Liver (tissue), 3 donors: ENCODE results near the gene SYNPO.

Source experiments
- ATF3 ChIP-seq: IDR thresholded peaks from 2 replicates; pipeline ENCODE4 v1.6.1; 2016; ENCODE audit warnings: antibody characterized with exemption
- EGR1 ChIP-seq, 2 donors: IDR thresholded peaks; 2 replicates each; pipeline ENCODE4 v1.6.1; 2016 to 2018; ENCODE audit warnings: antibody characterized with exemption in 2 of 2, low read depth in 2 of 2
- GABPA ChIP-seq, 2 donors: IDR thresholded peaks in 1 of 2; conservative IDR thresholded peaks in 1 of 2; 2 replicates each; pipeline ENCODE4 v1.6.1; 2016; ENCODE audit warnings: antibody characterized with exemption in 2 of 2, mild to moderate bottlenecking in 1 of 2, moderate library complexity in 1 of 2
- JUND ChIP-seq, 2 donors: IDR thresholded peaks; 2 replicates each; pipeline ENCODE4 v1.6.1; 2016; ENCODE audit warnings: antibody characterized with exemption in 2 of 2
- MAX ChIP-seq: IDR thresholded peaks from 2 replicates; pipeline ENCODE4 v1.6.1; 2016; ENCODE audit warnings: antibody characterized with exemption
- SP1 ChIP-seq: IDR thresholded peaks from 2 replicates; pipeline ENCODE4 v1.6.1; 2018; ENCODE audit warnings: antibody characterized with exemption, mild to moderate bottlenecking
- TAF1 ChIP-seq: conservative IDR thresholded peaks from 2 replicates; pipeline ENCODE4 v1.6.1; 2016; ENCODE audit warnings: antibody characterized with exemption, mild to moderate bottlenecking
- YY1 ChIP-seq: IDR thresholded peaks from 2 replicates; pipeline ENCODE4 v1.6.1; 2016; ENCODE audit warnings: antibody characterized with exemption, mild to moderate bottlenecking
- TF ChIP-seq, protein P1 (sequence below): fragments of 150-350 bp; IDR thresholded peaks from 2 replicates; pipeline ENCODE4 v1.5.1; 2017; ENCODE audit warnings: improper control_type of control experiment, low read depth, low read length; ENCODE audit not compliant: missing input control
- donor health status: healthy.
- donor health status: healthy.

DNA sequence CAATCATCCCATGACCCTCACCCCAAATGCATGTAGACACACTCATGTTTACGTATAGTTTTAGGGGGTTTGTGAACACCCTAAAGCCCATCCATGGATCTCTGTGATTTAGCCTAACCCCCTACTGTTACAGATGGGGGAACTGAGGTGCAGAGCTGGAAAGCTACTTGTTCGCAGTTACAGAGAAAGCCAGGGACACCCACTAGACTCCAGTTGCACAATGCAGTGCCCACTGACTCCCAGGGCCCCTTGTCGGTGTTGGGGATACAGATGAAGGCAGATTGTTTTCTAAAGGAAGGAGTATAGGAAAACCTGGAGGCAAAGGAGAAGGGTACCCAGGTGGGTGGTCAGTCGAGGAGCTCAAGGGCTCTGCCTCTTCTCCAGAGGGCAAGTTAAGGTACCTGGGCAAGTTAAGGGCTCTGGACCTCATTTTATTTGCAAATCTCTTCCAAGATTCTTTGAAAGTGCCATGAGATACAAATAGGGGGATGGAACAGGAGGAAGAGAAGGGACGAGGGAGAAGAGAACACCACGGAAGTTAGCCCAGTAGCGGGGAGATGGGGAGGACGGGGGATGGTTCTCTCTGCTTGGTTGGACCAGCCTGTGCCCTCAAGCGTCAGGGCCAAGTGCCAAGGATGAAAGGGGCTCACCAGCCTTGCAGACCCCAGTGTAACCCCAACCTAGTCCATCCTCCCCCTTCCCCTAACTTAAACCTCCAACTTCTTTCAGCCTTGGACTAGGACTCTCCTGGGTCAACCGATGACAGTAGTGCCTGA, 21.5 kb downstream of the SYNPO start:
- TF ChIP-seq MAX: no peak
- TF ChIP-seq, protein P1, sequence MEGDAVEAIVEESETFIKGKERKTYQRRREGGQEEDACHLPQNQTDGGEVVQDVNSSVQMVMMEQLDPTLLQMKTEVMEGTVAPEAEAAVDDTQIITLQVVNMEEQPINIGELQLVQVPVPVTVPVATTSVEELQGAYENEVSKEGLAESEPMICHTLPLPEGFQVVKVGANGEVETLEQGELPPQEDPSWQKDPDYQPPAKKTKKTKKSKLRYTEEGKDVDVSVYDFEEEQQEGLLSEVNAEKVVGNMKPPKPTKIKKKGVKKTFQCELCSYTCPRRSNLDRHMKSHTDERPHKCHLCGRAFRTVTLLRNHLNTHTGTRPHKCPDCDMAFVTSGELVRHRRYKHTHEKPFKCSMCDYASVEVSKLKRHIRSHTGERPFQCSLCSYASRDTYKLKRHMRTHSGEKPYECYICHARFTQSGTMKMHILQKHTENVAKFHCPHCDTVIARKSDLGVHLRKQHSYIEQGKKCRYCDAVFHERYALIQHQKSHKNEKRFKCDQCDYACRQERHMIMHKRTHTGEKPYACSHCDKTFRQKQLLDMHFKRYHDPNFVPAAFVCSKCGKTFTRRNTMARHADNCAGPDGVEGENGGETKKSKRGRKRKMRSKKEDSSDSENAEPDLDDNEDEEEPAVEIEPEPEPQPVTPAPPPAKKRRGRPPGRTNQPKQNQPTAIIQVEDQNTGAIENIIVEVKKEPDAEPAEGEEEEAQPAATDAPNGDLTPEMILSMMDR: no peak
- TF ChIP-seq TAF1: no peak
- TF ChIP-seq ATF3: no peak
- TF ChIP-seq EGR1 (IDR thresholded peaks at IDR 0.05; ENCODE audit: low read depth in 2 of 2): no peak
- no peak for TF ChIP-seq SP1
- TF ChIP-seq GABPA (IDR thresholded peaks at IDR 0.05 in 1 of 2, conservative IDR thresholded peaks at IDR 0.05 in 1 of 2): no peak
- TF ChIP-seq JUND (IDR thresholded peaks at IDR 0.05): no peak
- no peak for TF ChIP-seq YY1
